NB4 (cell line): ENCODE measurements around the gene FAR1.

Source experiments
- DNase-seq: peaks from one replicate; pipeline ENCODE4 v3.0.0; 2010; ENCODE audit warnings: low read depth
- H3K4me3 ChIP-seq: one replicate; pipeline ENCODE4 v1.5.1; 2011; ENCODE audit warnings: mild to moderate bottlenecking, low read depth, low read length, moderate library complexity
- MAX ChIP-seq: IDR thresholded peaks from 2 replicates; pipeline ENCODE4 v1.6.1; 2011; ENCODE audit warnings: low read depth, low read length
- MYC ChIP-seq: IDR thresholded peaks from 2 replicates; pipeline ENCODE4 v1.6.1; 2011; ENCODE audit warnings: low read depth, low read length
- POLR2A ChIP-seq: IDR thresholded peaks from 2 replicates; pipeline ENCODE4 v1.6.1; 2011; ENCODE audit warnings: mild to moderate bottlenecking; ENCODE audit not compliant: insufficient read length; ENCODE audit errors: extremely low read depth
- TF ChIP-seq, protein P1 (sequence below): IDR thresholded peaks from one replicate; pipeline ENCODE4 v1.5.1; 2012; ENCODE audit warnings: low read depth, low read length

Gene FAR1

DNA sequence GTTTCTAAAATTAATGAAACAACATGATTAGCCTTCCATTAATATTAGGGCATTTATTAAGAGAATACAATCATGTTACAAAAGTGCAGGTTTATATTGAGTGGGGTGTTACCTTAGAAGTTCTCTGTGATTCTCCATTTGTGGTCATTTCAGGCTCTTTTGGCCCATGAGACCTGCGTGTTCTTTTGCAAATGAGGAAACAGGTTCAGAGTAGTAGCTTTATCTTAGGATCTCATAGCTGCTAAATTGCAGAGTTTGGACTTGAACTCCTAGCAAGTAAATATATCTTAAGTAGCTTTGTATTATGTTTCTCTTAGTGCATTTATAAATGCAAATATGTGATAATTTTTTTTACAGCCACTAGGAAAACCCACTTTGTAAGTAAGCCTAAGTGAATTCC, 18.3 kb downstream of the FAR1 start:
- DNase-seq: no peak
- H3K4me3 ChIP-seq: no peak overlapping the region
- TF ChIP-seq MAX (no peak), POLR2A (no peak), MYC (no peak)
- TF ChIP-seq, protein P1, sequence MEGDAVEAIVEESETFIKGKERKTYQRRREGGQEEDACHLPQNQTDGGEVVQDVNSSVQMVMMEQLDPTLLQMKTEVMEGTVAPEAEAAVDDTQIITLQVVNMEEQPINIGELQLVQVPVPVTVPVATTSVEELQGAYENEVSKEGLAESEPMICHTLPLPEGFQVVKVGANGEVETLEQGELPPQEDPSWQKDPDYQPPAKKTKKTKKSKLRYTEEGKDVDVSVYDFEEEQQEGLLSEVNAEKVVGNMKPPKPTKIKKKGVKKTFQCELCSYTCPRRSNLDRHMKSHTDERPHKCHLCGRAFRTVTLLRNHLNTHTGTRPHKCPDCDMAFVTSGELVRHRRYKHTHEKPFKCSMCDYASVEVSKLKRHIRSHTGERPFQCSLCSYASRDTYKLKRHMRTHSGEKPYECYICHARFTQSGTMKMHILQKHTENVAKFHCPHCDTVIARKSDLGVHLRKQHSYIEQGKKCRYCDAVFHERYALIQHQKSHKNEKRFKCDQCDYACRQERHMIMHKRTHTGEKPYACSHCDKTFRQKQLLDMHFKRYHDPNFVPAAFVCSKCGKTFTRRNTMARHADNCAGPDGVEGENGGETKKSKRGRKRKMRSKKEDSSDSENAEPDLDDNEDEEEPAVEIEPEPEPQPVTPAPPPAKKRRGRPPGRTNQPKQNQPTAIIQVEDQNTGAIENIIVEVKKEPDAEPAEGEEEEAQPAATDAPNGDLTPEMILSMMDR: no peak

DNA sequence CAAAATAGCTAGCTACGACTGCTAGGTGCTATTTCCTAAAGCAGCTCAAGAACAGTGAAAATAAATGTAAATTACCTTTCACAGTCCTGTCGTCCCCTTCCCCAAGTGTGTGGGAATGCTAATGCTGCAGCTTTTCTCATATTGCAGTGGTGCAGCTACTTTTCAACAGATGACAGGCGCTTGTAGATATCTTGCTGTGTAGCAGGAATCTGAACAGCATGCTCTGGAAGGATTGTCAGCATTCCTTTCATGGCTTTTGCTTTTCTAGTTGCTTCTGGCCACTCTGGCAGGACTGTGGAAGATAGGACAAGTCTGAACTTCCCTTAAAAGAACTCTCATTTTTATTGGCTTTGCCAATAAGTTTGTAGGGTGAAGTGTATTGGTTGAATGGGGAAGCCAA, 18.8 kb downstream of the FAR1 start:
- no peak for DNase-seq
- TF ChIP-seq MAX (no peak), MYC (no peak), POLR2A (no peak)
- TF ChIP-seq, protein P1: no peak
- H3K4me3 ChIP-seq: no peak overlapping the region

DNA sequence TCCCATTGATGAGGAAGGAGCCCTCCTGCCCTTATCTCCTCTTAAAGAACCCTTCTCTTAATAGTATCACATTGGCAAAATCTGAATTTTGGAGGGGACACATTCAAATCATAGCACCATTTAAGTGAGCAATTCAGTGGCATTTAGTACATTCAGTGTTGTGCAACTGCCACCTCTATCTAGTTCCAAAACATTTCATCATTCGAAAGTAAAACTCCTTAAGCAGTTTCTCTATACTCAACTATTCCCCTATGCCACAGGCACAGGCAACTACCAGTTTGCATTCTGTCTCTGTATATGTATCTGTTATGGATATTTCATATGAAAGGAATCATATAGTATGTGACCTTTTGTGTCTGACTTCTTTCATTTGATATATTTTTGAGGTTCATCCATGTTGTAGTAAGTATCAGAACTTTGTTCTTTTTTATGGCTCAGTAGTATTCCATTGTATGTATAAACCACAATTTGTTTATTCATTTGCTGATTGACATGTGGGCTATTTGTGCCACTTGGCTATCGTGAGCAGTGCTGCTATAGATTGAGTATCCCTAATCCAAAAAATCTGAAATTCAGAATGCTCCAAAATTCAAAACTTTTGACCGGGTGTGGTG, 22.9 kb downstream of the FAR1 start:
- DNase-seq: no peak
- no peak overlapping the region for H3K4me3 ChIP-seq
- TF ChIP-seq POLR2A: no peak
- no peak for TF ChIP-seq MAX
- TF ChIP-seq MYC: no peak
- TF ChIP-seq, protein P1: no peak

GRCh38 chr11:13692172-13692571, 23.7 kb downstream of the FAR1 start:
- DNase-seq: no peak
- H3K4me3 ChIP-seq: no peak overlapping the region
- TF ChIP-seq MYC (no peak), POLR2A (no peak), MAX (no peak)
- TF ChIP-seq, protein P1: no peak

DNA sequence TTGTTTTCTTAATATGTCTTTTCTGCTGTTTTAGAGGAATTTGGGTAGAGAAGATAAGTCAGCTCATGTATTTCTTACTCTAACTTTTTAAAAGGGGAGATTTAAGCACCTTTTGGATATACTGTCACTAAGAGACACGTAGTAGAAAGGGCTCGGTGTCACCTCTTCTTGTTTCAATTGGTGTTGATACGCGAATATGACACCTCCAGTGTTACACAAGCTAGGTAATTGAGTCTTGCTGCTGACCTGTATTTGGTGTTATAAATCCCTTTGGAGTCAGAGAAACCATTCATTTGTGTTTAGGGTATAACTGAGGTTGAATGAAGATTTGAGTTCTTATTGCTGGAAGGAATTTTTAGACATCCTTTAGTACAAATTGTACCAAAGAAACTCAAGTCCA, 25.6 kb downstream of the FAR1 start:
- DNase-seq: no peak

More for the DNA sequence above, 25.6 kb downstream of the FAR1 start:
- TF ChIP-seq POLR2A: no peak
- TF ChIP-seq, protein P1: no peak
- no peak for TF ChIP-seq MAX
- no peak for TF ChIP-seq MYC
- no peak overlapping the region for H3K4me3 ChIP-seq
